H1 (cell line): ENCODE data around the gene METTL14. TPM values are rescaled to one million over a fixed set of nuclear protein-coding genes. Genes with fewer than 3 reads are reported as not detected.
A peak's percentile ranks its signal among the peaks of the same experiment; 100 is the strongest.
"Not testable (repeated sequence)": the region's sequence is repeated elsewhere in the genome, so short reads cannot be mapped to it uniquely, and the experiment has no call there.

Source experiments
- CTCF ChIA-PET: fragments of 300-600 bp; sonication (Branson Sonifier 250); formaldehyde crosslinking; loops from one replicate; lab custom pipeline; 2021; ENCODE audit not compliant: partially characterized antibody; lab: Charles Lee
- POLR2A ChIA-PET: fragments of 300-600 bp; sonication (Branson Sonifier 250); formaldehyde crosslinking; loops from one replicate; lab custom pipeline; 2021; ENCODE audit warnings: inconsistent platforms; ENCODE audit not compliant: partially characterized antibody; lab: Charles Lee
- DNase-seq, 2 experiments: peaks; one replicate each; pipeline versions ENCODE4 v3.0.0 to v3.0.0-alpha.2; 2010 to 2022; ENCODE audit warnings: low spot score in 2 of 2, low read depth in 1 of 2, mixed read lengths in 1 of 2
- FAIRE-seq: peaks from 2 replicates; lab custom pipeline; 2011; peaks lifted over from hg19 to GRCh38; lab: Jason Lieb, UNC
- H2AFZ ChIP-seq: 2 replicates; pipeline ENCODE4 v1.8.1; 2012; ENCODE audit warnings: low read length, inconsistent platforms
- H2AK5ac ChIP-seq: 2 replicates; pipeline ENCODE4 v1.6.1; 2013; ENCODE audit warnings: low read depth, low read length
- H2BK120ac ChIP-seq: replicated peaks from 2 replicates; pipeline ENCODE3; 2013; ENCODE audit warnings: low read depth, low read length, inconsistent platforms
- H2BK12ac ChIP-seq: 2 replicates; pipeline ENCODE4 v1.6.1; 2013; ENCODE audit warnings: low read depth, low read length
- H2BK15ac ChIP-seq: 2 replicates; pipeline ENCODE4 v1.6.1; 2013; ENCODE audit warnings: low read length
- H2BK20ac ChIP-seq: 2 replicates; pipeline ENCODE4 v1.6.1; 2013; ENCODE audit warnings: low read length
- H2BK5ac ChIP-seq: 2 replicates; pipeline ENCODE4 v1.6.1; 2013; ENCODE audit warnings: low read depth, low read length
- H3K14ac ChIP-seq: 2 replicates; pipeline ENCODE4 v1.6.1; 2013; ENCODE audit warnings: inconsistent platforms; ENCODE audit not compliant: insufficient read length
- H3K18ac ChIP-seq: 2 replicates; pipeline ENCODE4 v1.6.1; 2013; ENCODE audit warnings: low read length; ENCODE audit errors: extremely low read depth
- H3K23ac ChIP-seq: 2 replicates; pipeline ENCODE4 v1.6.1; 2013; ENCODE audit warnings: inconsistent platforms; ENCODE audit not compliant: insufficient read length
- H3K23me2 ChIP-seq: 2 replicates; pipeline ENCODE4 v1.6.1; 2013; ENCODE audit warnings: low read depth, low read length
- H3K27ac ChIP-seq: 2 replicates; pipeline ENCODE4 v1.6.1; 2011; ENCODE audit warnings: low read depth, low read length, inconsistent platforms
- H3K27me3 ChIP-seq, 4 experiments: replicated peaks in 1 of 4; 1 replicate in 1 of 4; 2 replicates in 3 of 4; pipeline versions ENCODE4 v1.6.1 to v1.8.1; 2011 to 2013; ENCODE audit warnings: low read length in 3 of 4, mild to moderate bottlenecking in 3 of 4, inconsistent platforms in 2 of 4, mixed read lengths in 2 of 4, moderate library complexity in 1 of 4; ENCODE audit not compliant: control insufficient read depth in 3 of 4, insufficient read depth in 3 of 4; ENCODE audit errors: extremely low read depth in 1 of 4
- H3K36me3 ChIP-seq, 4 experiments: 2 replicates each; pipeline versions ENCODE4 v1.6.1 to v1.8.1; 2011 to 2013; ENCODE audit warnings: mild to moderate bottlenecking in 4 of 4, low read length in 3 of 4, moderate library complexity in 2 of 4, control low read depth in 1 of 4, inconsistent platforms in 1 of 4; ENCODE audit not compliant: insufficient read depth in 4 of 4, control insufficient read depth in 2 of 4
- H3K4ac ChIP-seq: replicated peaks from 2 replicates; pipeline ENCODE3; 2013; ENCODE audit warnings: low read length, low read depth, mixed read lengths, inconsistent platforms; ENCODE audit not compliant: insufficient read length
- H3K4me1 ChIP-seq, 4 experiments: replicated peaks in 1 of 4; 1 replicate in 1 of 4; 2 replicates in 3 of 4; pipeline versions ENCODE4 v1.6.1 to v1.8.1; 2011 to 2013; ENCODE audit warnings: low read length in 3 of 4, inconsistent platforms in 2 of 4, mixed read lengths in 1 of 4; ENCODE audit not compliant: insufficient read depth in 4 of 4, control insufficient read depth in 3 of 4
- H3K4me2 ChIP-seq, 2 experiments: 2 replicates each; pipeline versions ENCODE4 v1.6.1 to v1.8.1; 2011 to 2013; ENCODE audit warnings: low read depth in 2 of 2, low read length in 2 of 2, control low read depth in 1 of 2, inconsistent platforms in 1 of 2, mild to moderate bottlenecking in 1 of 2; ENCODE audit not compliant: insufficient read depth in 1 of 2
- H3K4me3 ChIP-seq, 4 experiments: fragments of 200-600, 300-600 bp in 1 of 4; sonication (generic), shearing (Covaris generic), sonication (Bioruptor Twin) in 1 of 4; 2 replicates each; pipeline versions ENCODE4 v1.5.1 to v1.8.1; 2011 to 2016; ENCODE audit warnings: low read length in 4 of 4, low read depth in 3 of 4, control low read depth in 2 of 4, inconsistent platforms in 2 of 4, mild to moderate bottlenecking in 2 of 4, mixed read lengths in 1 of 4, moderate library complexity in 1 of 4; ENCODE audit not compliant: insufficient read depth in 2 of 4; ENCODE audit errors: extremely low read depth in 1 of 4
- H3K56ac ChIP-seq: replicated peaks from 2 replicates; pipeline ENCODE3; 2013; ENCODE audit warnings: low read depth, mild to moderate bottlenecking, mixed read lengths, low read length, inconsistent platforms; ENCODE audit not compliant: insufficient read length
- H3K79me1 ChIP-seq: 2 replicates; pipeline ENCODE4 v1.6.1; 2013; ENCODE audit warnings: low read depth, low read length, control low read depth
- H3K79me2 ChIP-seq, 2 experiments: 2 replicates each; pipeline versions ENCODE4 v1.6.1 to v1.8.1; 2012 to 2013; ENCODE audit warnings: low read length in 2 of 2, mild to moderate bottlenecking in 2 of 2, inconsistent platforms in 1 of 2; ENCODE audit not compliant: insufficient read depth in 2 of 2, control insufficient read depth in 1 of 2
- H3K9ac ChIP-seq, 4 experiments: replicated peaks in 1 of 4; 1 replicate in 1 of 4; 2 replicates in 3 of 4; pipeline versions ENCODE4 v1.6.1 to v1.8.1; 2011 to 2013; ENCODE audit warnings: low read depth in 3 of 4, low read length in 3 of 4, control low read depth in 2 of 4, mild to moderate bottlenecking in 2 of 4, moderate library complexity in 2 of 4, inconsistent platforms in 1 of 4; ENCODE audit errors: extremely low read depth in 1 of 4
- H3K9me3 ChIP-seq, 2 experiments: 2 replicates each; pipeline versions ENCODE4 v1.6.1 to v1.8.1; 2012 to 2013; ENCODE audit warnings: mild to moderate bottlenecking in 2 of 2, moderate library complexity in 2 of 2, control low read depth in 1 of 2, inconsistent platforms in 1 of 2, low read depth in 1 of 2, low read length in 1 of 2, mixed read lengths in 1 of 2; ENCODE audit not compliant: insufficient read depth in 2 of 2
- H4K20me1 ChIP-seq, 2 experiments: replicated peaks in 1 of 2; 2 replicates each; pipeline versions ENCODE3 to v1.8.1; 2011 to 2013; ENCODE audit warnings: inconsistent platforms in 2 of 2, low read length in 2 of 2, mild to moderate bottlenecking in 1 of 2; ENCODE audit not compliant: insufficient read depth in 2 of 2, control insufficient read depth in 1 of 2
- H4K5ac ChIP-seq: 2 replicates; pipeline ENCODE4 v1.6.1; 2013; ENCODE audit warnings: low read length, low read depth, mixed read lengths, inconsistent platforms; ENCODE audit not compliant: insufficient read length
- H4K8ac ChIP-seq: 2 replicates; pipeline ENCODE4 v1.8.0; 2013; ENCODE audit warnings: mild to moderate bottlenecking, moderate library complexity, low read length, inconsistent platforms; ENCODE audit not compliant: insufficient read depth; ENCODE audit errors: extremely low read depth
- H4K91ac ChIP-seq: replicated peaks from 2 replicates; pipeline ENCODE3; 2013; ENCODE audit warnings: low read length, mixed read lengths, inconsistent platforms; ENCODE audit not compliant: insufficient read length
- RAD21 ChIP-seq, 2 experiments: IDR thresholded peaks in 1 of 2; conservative IDR thresholded peaks in 1 of 2; 2 replicates each; pipeline ENCODE4 v1.6.1; 2011; ENCODE audit warnings: low read depth in 2 of 2, low read length in 2 of 2, improper control_type of control experiment in 1 of 2, inconsistent platforms in 1 of 2, mild to moderate bottlenecking in 1 of 2, moderate library complexity in 1 of 2
- WGBS, 2 experiments: shearing (Covaris generic) in 1 of 2; methylation state at CpG; one replicate each; pipeline versions ENCODE4 v1.1.6 to v1.1.7; 2013 to 2015; ENCODE audit warnings: low lambda C conversion rate in 2 of 2, mixed read lengths in 2 of 2, inconsistent platforms in 1 of 2, low coverage in 1 of 2, missing lambda C conversion rate in 1 of 2; ENCODE audit not compliant: insufficient replicate concordance in 2 of 2, insufficient coverage in 1 of 2, insufficient read length in 1 of 2; ENCODE audit errors: extremely low coverage in 1 of 2, missing lambda C conversion rate in 1 of 2; 5-methylcytosine and 5-hydroxymethylcytosine counted together
- polyA plus RNA-seq, 7 experiments: library from polyadenylated mRNA; depleted of rRNA in 3 of 7; stranded (reverse) in 5 of 7; unstranded in 2 of 7; fragments of >200 nt in 5 of 7; fragments of 200-250 nt in 2 of 7; gene quantifications; 1 replicate in 5 of 7; 2 replicates in 1 of 7; 4 replicates in 1 of 7; pipeline versions ENCODE4 v1.2.1 to v1.2.3, GENCODE V29; 2011 to 2013; ENCODE audit warnings: missing spikeins in 2 of 7, mixed read lengths in 2 of 7
- total RNA-seq: library from RNA; stranded (reverse); fragmentation: NEBNext Ultra II Directional; extraction: Animal tissue kit (Norgen Biotek cat#: 25700); gene quantifications from 2 replicates; pipeline ENCODE4 v1.2.1, GENCODE V29; 2021
- TF ChIP-seq, protein P1 (sequence below), 3 experiments: IDR thresholded peaks; 1 replicate in 2 of 3; 2 replicates in 1 of 3; pipeline versions ENCODE4 v1.5.1 to v1.6.1; 2011; ENCODE audit warnings: low read length in 3 of 3, mild to moderate bottlenecking in 3 of 3, inconsistent platforms in 2 of 3, low read depth in 1 of 3, moderate library complexity in 1 of 3; ENCODE audit not compliant: insufficient read depth in 1 of 3; ENCODE audit errors: control extremely low read depth in 1 of 3

The METTL14 gene
- total and polyA plus RNA-seq, 2 of the 8 experiments (the other 6 are each of a cell fraction or from before 2014, with no cell fraction given): 8.8 to 57.3 TPM

DNA sequence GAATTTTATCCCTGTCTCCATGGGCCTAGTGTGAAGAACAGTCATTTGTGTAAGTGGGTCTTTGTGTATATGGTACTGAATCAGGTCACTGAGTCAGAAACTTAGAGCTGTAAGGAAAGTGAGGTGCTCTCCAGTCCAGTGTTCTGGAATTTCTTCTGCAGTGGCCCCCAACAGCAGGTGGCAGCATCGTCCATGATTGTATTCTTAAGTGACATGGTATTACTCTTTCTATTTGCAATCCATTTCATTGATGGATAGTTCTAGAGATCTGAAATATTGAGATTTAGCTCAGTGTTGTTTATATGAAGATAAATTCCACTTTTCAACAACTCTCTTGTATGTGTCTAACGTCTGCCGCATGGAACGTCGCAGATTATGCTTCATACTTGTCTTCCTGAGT, 20.5 kb upstream of the METTL14 start:
- FAIRE-seq, H3K36me3 ChIP-seq, H3K4me3 ChIP-seq, H3K56ac ChIP-seq, H3K9ac ChIP-seq, H3K27ac ChIP-seq, H4K8ac ChIP-seq, H3K23me2 ChIP-seq, H2AK5ac ChIP-seq, H3K14ac ChIP-seq, H4K91ac ChIP-seq, H2BK15ac ChIP-seq, H3K79me1 ChIP-seq, H2BK12ac ChIP-seq, H4K20me1 ChIP-seq, H3K27me3 ChIP-seq, H3K4me1 ChIP-seq, H3K23ac ChIP-seq, H3K79me2 ChIP-seq, H2BK5ac ChIP-seq, H2AFZ ChIP-seq, H2BK20ac ChIP-seq, H3K4ac ChIP-seq, H3K18ac ChIP-seq, H2BK120ac ChIP-seq, H3K9me3 ChIP-seq, POLR2A ChIA-PET, H3K4me2 ChIP-seq, H4K5ac ChIP-seq: not testable (repeated sequence)
- WGBS, 2 experiments: 69% methylated on average over 5 of the region's 5 CpGs; no CpG with 5 or more reads in 1 of the 2 experiments
- CTCF ChIA-PET: interaction anchor here (1.0 to 1.6 kb wide), 4 partner anchors 16 to 55 kb away, joined by 3 to 5 read pairs (median 4); no protein-coding TSS in a partner anchor
- DNase-seq: peak in 1 of 2 experiments; percentile 66
- TF ChIP-seq RAD21 (IDR thresholded peaks at IDR 0.05 in 1 of 2, conservative IDR thresholded peaks at IDR 0.05 in 1 of 2; ENCODE audit: low read depth in 2 of 2, low read length in 2 of 2): peak; percentile 32 to 34; a peak in 3 of 4 replicates
- TF ChIP-seq, protein P1, sequence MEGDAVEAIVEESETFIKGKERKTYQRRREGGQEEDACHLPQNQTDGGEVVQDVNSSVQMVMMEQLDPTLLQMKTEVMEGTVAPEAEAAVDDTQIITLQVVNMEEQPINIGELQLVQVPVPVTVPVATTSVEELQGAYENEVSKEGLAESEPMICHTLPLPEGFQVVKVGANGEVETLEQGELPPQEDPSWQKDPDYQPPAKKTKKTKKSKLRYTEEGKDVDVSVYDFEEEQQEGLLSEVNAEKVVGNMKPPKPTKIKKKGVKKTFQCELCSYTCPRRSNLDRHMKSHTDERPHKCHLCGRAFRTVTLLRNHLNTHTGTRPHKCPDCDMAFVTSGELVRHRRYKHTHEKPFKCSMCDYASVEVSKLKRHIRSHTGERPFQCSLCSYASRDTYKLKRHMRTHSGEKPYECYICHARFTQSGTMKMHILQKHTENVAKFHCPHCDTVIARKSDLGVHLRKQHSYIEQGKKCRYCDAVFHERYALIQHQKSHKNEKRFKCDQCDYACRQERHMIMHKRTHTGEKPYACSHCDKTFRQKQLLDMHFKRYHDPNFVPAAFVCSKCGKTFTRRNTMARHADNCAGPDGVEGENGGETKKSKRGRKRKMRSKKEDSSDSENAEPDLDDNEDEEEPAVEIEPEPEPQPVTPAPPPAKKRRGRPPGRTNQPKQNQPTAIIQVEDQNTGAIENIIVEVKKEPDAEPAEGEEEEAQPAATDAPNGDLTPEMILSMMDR (IDR thresholded peaks at IDR 0.05; ENCODE audit: control extremely low read depth in 1 of 3, insufficient read depth in 1 of 3, low read depth in 1 of 3, low read length in 3 of 3): peak in 2 of 3 experiments; percentile 2 to 30; a peak in 2 of 4 replicates
